Neural progenitor cell (in vitro differentiated cells): Measurements from ENCODE around the gene ST3GAL6.

Experiments
- EZH2phosphoT487 ChIP-seq: fragments of 200-600 bp; sonication (generic); IDR thresholded peaks from 2 replicates; pipeline ENCODE4 v1.6.1; 2017; ENCODE audit warnings: antibody characterized with exemption
- TF ChIP-seq, protein P1 (sequence below): fragments of 200-600 bp; sonication (generic); IDR thresholded peaks from 2 replicates; pipeline ENCODE4 v1.5.1; 2017; ENCODE audit warnings: antibody characterized with exemption, mild to moderate bottlenecking

DNA sequence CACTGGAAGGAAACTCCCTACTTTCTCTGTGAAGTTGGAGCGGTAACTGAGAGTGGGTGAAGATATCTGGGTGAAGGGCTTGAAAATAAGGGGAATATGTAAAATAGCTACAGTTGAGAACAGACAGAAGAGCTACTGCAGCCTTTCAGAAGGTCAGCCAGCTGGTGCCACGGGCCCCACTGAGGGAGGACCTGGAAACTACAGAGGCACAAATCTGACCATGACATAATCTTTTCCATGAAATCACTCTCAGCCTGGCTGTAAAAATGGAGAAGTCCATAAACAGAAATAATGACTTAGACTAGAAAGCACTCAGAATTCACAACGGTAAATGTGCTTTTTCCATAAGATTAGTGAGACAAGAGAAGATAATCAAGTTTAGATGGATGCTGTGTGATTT, 46.4 kb downstream of the ST3GAL6 start:
- TF ChIP-seq, protein P1, sequence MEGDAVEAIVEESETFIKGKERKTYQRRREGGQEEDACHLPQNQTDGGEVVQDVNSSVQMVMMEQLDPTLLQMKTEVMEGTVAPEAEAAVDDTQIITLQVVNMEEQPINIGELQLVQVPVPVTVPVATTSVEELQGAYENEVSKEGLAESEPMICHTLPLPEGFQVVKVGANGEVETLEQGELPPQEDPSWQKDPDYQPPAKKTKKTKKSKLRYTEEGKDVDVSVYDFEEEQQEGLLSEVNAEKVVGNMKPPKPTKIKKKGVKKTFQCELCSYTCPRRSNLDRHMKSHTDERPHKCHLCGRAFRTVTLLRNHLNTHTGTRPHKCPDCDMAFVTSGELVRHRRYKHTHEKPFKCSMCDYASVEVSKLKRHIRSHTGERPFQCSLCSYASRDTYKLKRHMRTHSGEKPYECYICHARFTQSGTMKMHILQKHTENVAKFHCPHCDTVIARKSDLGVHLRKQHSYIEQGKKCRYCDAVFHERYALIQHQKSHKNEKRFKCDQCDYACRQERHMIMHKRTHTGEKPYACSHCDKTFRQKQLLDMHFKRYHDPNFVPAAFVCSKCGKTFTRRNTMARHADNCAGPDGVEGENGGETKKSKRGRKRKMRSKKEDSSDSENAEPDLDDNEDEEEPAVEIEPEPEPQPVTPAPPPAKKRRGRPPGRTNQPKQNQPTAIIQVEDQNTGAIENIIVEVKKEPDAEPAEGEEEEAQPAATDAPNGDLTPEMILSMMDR = no peak
- no peak for TF ChIP-seq EZH2phosphoT487
